CD4-positive, alpha-beta T cell treated with Interleukin-4 for 1 hour (primary cell): ENCODE data around the gene CBX2.
A peak's percentile ranks its signal among the peaks of the same experiment; 100 is the strongest.

ENCODE experiments used
- DNase-seq, 2 donors: peaks; one replicate each; pipeline ENCODE4 v3.0.0-alpha.2; 2020 to 2022

Gene CBX2

GRCh38 chr17:79801156-79802038 lies 23.4 kb downstream of the CBX2 start:
- DNase-seq: no peak

DNA sequence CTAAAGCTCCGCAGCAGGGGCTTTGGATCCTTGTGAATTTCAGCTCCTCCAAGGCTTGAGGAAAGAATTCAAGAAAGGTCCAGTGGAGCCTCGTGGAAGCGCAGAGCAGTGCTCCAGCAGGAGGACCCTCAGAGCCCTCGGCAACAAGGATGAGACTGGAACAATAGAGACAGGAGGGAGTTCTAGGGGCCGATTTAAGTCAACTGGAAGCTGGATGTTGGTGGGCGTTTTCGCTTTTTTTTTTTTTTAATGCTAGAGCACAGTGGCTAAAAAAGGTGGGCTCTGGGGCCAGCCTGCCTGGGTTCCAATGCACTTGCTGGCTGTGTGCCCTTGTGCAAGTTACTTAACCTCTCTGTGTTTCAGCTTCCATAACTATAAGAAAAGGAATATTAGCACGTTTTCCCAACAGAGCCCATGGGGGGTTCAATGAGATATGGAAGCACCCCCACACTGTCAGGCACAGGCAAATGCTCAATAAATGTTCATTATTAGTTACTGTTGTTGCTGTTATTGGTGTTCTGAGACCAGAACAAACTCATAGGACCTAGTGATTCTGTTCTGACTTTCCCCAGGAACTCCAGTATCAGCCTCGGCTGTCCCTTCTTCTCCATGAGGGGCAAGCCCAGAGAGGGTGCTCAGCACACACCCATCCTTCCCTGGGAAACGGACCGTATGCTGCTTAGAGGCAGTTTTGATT lies 24.2 kb downstream of the CBX2 start:
- no peak for DNase-seq

- DNase-seq: no peak
Observed at GRCh38 chr17:79802736-79803420, 24.9 kb downstream of the CBX2 start.

DNA sequence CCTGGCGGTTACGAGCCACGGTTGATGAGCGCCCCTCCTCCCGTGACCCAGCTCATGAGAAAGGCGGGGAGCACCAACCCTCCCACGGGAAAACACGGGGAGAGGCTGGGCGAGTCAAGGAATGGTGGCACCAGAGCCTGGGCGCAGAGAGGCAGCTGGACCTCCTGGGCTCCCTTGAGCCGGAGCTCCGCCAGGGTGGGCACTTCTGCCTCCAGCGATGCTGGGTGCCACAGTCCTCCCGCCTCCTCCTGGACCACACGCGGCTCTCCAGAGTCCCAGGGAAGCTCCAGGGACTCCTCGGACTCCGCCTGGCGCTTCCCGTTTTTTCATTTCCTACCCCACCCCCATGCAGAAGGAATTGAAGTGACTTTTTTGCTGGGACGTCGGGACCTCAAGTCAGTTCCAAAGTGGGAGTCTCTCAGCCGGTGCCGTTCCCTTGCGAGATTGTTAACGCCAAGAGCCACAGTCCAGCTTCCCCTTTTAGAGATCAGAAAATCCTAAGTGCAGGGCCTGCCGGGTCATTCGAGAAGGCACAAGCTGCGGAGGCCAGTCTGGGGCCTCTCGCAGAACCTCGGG lies 25.6 kb downstream of the CBX2 start:
- no peak for DNase-seq

DNA sequence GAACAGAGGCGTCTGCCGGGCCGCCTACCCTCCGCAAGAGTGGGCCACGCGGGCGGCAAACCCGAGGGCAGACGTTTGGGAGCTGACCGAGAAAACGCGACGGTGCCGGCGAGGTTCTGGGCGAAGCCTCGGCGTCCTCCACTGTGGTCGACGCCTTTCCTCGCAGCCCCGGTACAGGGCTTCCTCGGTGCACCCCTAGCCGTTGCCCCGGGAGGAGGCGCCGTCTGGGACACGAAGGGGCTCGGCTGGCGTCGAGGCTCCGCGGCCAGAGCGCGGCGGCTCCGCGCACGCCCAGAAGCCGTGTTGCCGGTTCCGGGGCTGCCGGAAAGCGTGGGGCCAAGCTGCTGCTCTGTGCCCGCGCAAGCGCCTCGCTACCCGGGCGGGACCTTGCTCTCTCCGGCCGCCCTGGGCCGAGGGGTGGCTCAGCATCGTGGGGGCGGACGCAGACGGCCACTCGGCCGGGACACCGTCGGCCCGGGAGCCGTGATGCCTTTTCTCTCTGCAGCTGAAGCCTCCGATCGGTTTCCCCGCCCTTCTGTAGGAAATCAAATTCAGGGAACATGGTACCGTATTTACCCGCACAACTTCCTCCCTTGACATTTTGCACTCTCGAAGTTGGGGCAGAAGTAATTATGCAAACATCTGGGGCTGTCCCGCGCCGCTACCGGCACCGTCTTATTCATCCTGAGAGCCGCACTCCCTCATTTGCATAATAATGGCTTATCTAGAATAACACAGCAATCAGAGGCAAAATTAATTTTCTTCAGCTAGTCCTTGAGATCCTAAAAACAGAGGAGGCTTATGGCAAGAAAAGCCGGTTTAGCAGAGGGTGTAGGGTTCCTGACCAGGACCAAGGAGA lies 26.3 kb downstream of the CBX2 start:
- DNase-seq: peak; percentile 56 to 62

GRCh38 chr17:79804856-79805696 lies 27.1 kb downstream of the CBX2 start:
- DNase-seq: no peak

- DNase-seq: no peak
Observed at GRCh38 chr17:79806446-79806760, 28.5 kb downstream of the CBX2 start.

DNA sequence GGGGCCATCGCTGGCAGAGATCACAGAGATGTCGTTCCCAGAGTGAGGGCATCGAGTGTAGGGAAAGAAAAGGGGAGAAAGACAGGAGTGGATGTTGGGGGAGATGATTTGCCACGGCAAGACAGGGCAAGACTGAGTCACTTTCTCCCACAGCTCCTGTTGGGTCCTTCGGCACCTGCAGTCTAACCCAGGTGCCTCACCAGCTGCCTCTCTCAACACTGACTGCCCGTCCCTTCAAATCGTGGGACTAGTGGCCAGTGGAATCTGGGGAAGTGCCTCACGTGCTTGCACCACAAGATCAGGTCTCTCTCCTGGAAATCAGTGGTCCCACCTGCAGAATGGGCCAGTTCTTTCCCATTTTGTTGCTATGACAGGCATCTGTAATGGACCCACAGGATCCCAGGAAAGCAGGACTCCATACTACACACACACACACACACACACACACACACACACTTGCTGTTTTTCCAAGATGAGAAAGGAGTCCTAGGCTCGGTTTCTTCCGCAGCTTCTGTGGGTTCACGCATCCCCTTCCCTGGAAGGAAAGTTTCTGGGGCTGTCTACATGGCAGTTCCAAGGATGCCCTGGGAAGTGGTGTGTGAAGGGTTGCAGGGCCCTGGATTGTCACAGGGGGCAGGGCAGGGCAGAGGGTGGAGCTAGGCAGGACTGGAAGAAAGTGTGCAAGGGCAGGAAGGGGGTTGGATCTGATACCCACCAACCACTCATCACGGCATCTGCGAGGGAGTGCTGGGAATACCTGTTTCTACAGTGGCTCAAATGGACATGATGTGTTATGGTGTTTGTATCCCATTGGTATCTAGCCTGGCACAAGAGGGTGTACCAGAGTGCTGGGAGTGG lies 29.1 kb downstream of the CBX2 start:
- no peak for DNase-seq

DNA sequence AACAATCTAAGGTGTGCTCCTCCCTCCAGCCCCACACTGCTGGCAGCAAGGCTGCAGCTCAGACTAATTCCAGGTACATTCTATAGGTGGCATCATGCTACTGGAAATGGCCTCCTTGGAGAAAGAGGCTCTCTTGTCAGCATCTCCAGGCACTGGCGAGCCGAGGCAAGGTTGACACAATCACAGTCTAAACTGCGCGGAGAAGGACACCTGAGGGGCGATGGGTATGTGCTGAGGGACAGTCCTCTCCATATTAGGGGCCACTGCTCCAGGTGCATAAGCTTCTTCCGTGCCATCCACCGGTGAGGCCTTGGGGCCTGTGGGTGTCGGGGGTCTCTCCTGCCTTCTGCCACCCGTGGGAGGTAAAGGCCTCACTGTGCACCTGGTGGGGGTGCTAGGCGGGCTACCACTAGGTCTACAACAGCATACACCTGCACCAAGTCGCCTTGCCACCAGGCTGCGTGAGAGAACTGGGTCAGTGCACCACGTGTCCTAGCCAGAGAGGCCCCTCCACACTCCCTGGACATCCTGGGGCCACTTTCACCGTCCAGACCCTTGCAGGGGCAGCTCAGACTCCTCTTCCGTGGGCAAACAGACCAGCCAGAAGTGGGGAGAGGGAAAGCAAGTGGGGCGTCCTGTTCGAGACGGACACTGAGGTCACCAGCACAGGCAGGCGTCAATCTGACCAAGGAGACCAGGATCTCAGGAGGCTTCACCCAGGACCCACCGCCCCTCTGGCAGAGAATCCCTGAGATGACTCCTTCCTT lies 31.0 kb downstream of the CBX2 start:
- no peak for DNase-seq

- DNase-seq: no peak
Observed at GRCh38 chr17:79809530-79810129, 31.7 kb downstream of the CBX2 start.

DNA sequence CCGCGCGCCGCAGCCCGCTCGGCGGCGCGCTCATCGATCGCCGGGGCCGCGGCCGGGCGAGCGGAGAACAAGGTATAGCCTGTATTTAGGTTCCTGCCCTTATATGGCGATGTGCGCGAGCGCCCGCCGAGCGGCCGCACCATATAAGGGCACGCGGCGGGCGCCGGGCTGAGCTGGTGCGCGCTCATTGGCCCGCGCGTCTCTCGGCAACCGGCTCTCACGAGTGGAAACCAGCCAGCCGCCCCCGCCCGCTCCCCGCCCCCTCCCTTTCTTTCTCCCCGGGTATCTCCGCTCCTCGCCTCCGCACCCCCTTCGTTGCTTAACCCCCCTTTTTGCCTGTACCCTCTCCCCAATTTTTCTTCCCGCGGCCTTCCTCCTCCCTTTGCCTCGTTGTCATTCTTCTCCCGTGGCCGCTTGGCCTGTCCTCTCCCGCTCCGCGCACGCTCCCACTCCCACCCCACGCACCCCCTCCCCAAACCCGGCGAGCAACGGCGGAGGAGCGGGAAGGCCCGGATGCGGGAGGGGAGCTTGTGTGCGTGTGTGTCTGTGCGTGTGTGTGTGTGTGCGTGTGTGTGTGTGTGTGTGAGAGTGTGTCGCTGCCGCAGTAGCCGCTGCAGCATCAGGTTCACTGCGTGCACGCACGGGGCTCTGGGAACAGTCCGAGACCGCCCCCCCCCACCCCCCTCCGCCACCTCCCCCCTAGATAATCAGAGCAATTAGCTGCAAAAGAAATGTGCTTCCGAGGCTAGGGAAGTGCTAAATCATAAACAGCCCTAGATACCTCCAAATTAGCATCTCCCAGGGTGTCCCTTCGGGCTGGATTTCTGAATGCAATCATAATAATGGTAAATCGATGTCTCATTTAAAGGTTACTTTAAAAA lies 32.4 kb downstream of the CBX2 start:
- DNase-seq: peak; percentile 81 to 85

GRCh38 chr17:79811011-79811867 lies 33.3 kb downstream of the CBX2 start:
- peak in 1 of 2 donors; percentile 30 for DNase-seq

DNA sequence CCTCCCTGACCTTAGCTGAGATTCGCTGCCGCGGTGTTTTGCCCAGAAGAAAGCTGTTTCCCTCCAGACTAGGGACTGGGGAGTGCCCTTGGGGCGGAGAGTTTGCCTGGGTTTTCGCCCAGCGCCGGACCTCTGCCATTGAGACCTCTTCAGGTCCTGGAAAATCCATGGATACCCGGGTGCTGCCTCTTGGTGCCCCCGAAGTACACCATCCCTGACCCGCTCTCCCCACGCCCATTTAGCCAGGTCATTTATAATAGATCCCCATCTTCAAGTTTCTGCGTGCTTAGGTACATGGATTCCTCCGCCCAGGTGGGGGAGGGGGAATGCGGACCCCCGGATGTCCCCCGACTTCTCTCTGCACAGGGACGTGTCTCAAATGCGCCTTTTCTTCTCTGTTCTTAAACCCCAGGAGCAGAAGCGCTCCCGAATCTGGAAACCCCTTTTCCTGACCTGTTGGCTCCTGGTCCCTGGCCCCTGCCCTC lies 34.0 kb downstream of the CBX2 start:
- DNase-seq: no peak

DNA sequence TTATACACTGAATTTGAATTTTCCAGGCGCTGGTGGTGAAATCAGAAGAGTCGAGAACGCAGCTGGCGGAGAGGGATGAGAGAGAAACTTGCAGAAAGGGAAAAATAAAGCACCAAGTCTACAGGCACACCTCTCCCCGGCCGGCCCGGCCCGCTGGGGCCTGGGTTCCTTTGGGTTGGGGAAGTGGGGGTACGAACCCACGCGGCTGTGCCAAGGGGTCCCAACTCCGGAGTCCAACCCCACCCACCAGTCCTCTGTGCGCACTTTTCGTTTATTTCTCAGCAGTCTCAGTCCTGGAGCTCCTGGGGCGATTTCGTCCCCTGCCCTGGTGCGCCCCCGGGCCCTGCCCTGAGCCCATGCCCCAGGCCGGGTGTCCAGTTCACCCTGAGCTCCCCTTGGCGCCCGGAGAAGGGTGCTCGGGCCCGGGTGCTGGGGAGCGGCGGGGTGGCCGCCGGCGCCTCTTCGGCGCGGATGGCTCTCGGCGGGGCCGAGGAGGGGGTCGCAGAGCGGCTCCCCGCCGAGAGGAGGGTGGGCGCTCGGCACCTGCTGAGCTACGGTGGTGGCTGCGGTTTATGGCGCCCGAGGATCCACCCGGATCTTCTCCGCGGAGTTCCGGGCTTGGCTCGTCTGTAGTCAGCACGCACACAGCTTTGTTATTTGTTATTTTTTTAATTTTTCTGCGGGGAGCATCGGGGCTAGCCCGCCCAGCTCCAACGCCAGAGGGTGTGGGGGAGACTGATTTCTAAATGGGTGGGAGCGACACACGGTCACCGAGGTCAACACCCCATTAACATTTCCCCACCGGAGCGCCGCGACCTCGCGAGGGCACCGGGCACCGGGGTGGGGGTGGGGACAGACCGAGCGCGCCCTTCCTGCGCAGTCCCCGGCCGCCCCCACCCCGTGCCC lies 34.7 kb downstream of the CBX2 start:
- no peak for DNase-seq

GRCh38 chr17:79813297-79814126 lies 35.6 kb downstream of the CBX2 start:
- DNase-seq: no peak
